ENCODE data around the gene ZNF746.
"Not testable (repeated sequence)": the region's sequence is repeated elsewhere in the genome, so short reads cannot be mapped to it uniquely, and the experiment has no call there.

ZNF746 gene

DNA sequence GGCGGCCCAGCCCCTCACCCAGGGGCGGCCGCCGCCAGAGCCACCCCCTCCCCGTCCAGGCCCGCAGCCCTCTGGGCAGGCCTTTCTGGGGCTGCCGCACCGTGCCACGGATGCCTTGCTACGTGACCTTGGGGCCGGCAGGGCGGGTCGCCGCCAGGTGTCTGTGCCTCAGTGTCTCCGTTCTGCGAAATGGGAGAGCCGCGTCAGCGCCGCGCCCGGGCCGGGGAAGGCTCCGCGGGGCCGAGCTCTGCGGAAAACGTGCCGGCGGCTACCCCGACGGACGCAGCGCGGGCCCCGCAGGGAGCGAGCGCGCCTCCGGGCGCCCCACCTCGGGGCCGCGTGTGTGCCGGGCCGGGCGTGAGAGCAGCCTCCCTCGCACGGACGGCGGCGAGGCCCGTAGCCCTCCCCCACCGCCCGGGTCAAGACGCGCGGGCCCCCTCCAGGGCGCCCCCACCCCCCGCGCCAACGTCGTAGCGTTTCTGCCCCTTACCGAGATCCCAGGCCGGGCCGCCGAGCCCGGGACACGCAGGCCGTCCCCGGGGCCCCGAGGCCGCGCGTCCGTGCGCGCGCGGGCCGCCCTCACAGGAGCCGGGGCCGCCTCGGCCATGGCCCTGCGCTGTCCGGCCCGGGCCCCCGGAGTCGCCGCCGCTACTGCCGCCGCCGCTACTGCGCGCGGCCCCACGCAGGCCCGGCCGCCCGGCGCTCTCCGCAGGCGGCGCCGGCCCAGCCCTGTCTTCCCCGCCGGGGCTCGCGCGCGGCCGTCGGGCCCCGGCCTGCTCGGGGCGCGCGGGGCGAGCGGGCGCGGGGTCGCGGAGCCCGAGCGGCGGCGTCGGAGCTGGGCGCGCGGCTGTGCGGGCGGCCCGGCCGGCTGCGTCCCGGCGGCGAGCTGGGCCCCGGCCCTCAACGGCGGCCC is 37.8 kb downstream of the ZNF746 start:
- DNase-seq (ENCODE audit: low read depth in 2 of 2): peak in 1 of 2 donors; percentile 31

GRCh38 chr7:149459201-149459539 is 38.4 kb downstream of the ZNF746 start:
- DNase-seq (ENCODE audit: low read depth in 2 of 2): no peak

- DNase-seq (ENCODE audit: low read depth in 2 of 2): no peak
Measured at GRCh38 chr7:149458235-149458634, 39.4 kb downstream of the ZNF746 start.

DNA sequence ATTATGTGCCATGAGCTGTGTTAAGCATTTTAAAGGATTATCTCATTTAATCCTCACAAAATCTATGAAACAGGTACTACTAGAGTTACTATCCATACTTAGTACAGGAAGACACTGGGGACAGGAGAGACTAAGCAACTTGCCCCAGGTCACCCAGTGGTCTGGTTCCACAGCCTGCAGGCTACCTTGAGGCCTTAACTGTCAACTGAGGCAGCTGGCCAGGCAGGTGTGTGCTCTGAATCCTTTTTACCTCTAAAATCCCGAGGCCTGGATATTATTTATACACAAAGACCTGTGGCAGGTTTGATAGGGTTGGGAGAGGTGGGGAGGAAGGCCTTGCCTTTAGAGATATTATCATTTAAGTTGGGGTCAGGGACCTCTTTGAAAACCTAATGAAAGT is 39.8 kb downstream of the ZNF746 start:
- DNase-seq (ENCODE audit: low read depth in 2 of 2): no peak

GRCh38 chr7:149456506-149457421 is 40.8 kb downstream of the ZNF746 start:
- no peak for DNase-seq (ENCODE audit: low read depth in 2 of 2)

- DNase-seq (ENCODE audit: low read depth in 2 of 2): no peak
Measured at GRCh38 chr7:149455175-149455950, 42.2 kb downstream of the ZNF746 start.

- DNase-seq (ENCODE audit: low read depth in 2 of 2): no peak
Measured at GRCh38 chr7:149454750-149455149, 42.9 kb downstream of the ZNF746 start.

DNA sequence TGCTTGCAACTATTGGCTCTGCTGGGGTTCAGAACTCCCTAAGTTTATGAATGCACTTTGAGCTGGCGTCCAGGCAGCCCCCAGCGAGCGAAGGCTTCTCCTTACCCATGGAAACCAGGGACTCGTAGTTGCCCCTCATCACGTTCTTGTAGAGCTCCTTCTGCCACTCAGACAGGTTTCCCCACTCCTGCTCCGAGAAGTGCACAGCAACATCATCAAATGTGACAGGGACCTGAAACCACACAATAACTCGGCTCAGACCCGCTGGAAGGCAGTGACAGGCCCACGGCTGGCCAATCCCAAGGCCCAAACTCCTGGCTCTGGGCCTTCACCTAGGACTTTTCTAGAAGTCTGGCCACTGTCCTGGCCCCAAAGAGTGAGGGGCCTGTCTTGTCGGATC is 43.6 kb downstream of the ZNF746 start:
- no peak for DNase-seq (ENCODE audit: low read depth in 2 of 2)

- DNase-seq (ENCODE audit: low read depth in 2 of 2): no peak
Measured at GRCh38 chr7:149450821-149451220, 46.8 kb downstream of the ZNF746 start.

- DNase-seq (ENCODE audit: low read depth in 2 of 2): no peak
Measured at GRCh38 chr7:149449897-149450296, 47.7 kb downstream of the ZNF746 start.

- DNase-seq (ENCODE audit: low read depth in 2 of 2): no peak
Measured at GRCh38 chr7:149448961-149449360, 48.6 kb downstream of the ZNF746 start.

GRCh38 chr7:149446026-149446425 is 51.6 kb downstream of the ZNF746 start:
- DNase-seq (ENCODE audit: low read depth in 2 of 2): not testable (repeated sequence)

GRCh38 chr7:149444287-149444686 is 53.3 kb downstream of the ZNF746 start:
- no peak for DNase-seq (ENCODE audit: low read depth in 2 of 2)

GRCh38 chr7:149443523-149443922 is 54.1 kb downstream of the ZNF746 start:
- DNase-seq (ENCODE audit: low read depth in 2 of 2): no peak

DNA sequence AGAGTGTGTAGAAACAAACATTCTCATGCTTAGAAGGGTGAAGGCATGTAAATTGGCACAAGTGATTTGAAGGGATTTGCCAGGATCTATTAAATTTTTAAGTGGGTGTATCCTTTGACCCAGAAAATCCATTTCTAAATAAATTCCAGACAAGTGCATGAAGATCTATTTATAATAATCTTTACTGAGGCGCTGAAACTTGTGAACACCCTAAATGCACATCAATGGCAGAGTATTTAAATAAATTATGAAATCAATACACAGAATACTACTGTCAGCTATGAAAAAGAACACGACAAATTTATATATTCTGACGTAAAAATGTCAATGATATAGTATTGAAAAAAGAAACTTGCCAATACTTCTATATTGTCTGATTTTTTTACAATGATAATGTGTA is 54.7 kb downstream of the ZNF746 start:
- DNase-seq (ENCODE audit: low read depth in 2 of 2): no peak

DNA sequence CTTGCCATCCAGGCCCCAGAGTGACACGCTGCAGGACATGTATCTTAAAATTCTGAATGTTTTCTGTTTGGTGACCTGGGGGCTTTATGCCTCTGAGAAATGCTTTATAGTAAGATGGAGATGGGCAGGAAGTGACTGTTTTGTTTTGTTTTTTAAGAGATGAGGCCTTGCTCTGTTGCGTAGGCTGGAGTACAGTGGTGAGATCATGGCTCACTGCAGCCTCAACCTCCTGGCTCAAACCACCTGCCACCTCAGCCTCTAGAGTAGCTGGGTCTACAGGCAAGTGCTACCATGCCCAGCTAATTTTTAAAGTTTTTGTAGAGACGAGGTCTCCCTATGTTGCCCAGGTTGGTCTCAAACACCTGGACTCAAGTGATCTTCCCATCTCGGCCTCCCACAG is 57.4 kb downstream of the ZNF746 start:
- DNase-seq (ENCODE audit: low read depth in 2 of 2): no peak

- DNase-seq (ENCODE audit: low read depth in 2 of 2): no peak
Measured at GRCh38 chr7:149436358-149436757, 61.3 kb downstream of the ZNF746 start.

- DNase-seq (ENCODE audit: low read depth in 2 of 2): no peak
Measured at GRCh38 chr7:149433124-149433523, 64.5 kb downstream of the ZNF746 start.

GRCh38 chr7:149432121-149432691 is 65.4 kb downstream of the ZNF746 start:
- no peak for DNase-seq (ENCODE audit: low read depth in 2 of 2)

DNA sequence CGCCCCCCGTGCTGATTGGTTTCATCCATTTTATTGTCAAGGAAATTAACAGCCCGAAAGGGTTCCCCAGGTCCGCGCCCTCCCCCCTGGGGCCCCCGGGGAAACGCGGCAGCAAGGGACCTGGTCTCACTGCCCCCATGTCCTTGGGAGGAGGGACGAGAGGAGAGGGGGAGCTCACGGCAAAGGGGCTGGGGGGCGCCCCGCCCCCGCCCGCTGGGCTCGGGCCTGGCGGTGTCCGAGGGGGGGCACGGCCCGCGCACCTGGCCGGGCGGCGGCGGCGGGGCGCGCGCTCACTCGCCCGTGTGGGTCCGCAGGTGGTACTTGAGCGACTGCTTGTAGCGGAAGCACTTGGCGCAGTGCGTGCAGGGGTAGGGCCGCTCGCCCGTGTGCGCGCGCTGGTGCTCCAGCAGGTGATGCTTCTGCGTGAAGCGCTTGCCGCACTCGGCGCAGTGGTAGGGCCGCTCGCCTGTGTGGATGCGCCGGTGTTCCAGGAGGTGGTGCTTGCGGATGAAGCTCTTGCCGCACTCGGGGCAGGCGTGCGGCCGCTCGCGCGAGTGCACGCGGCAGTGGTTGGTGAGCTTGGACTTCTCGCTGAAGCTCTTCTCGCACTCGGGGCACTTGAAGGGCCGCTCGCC is 66.0 kb downstream of the ZNF746 start:
- DNase-seq (ENCODE audit: low read depth in 2 of 2): no peak

GRCh38 chr7:149430192-149430591 is 67.4 kb downstream of the ZNF746 start:
- DNase-seq (ENCODE audit: low read depth in 2 of 2): no peak
